NCI-H187 (cell line): Measurements from ENCODE around the gene PDGFA.

Experiments used
- DNase-seq, 2 experiments: peaks; one replicate each; lab custom pipeline; 2025; lab: John Stamatoyannopoulos, UW

PDGFA gene

DNA sequence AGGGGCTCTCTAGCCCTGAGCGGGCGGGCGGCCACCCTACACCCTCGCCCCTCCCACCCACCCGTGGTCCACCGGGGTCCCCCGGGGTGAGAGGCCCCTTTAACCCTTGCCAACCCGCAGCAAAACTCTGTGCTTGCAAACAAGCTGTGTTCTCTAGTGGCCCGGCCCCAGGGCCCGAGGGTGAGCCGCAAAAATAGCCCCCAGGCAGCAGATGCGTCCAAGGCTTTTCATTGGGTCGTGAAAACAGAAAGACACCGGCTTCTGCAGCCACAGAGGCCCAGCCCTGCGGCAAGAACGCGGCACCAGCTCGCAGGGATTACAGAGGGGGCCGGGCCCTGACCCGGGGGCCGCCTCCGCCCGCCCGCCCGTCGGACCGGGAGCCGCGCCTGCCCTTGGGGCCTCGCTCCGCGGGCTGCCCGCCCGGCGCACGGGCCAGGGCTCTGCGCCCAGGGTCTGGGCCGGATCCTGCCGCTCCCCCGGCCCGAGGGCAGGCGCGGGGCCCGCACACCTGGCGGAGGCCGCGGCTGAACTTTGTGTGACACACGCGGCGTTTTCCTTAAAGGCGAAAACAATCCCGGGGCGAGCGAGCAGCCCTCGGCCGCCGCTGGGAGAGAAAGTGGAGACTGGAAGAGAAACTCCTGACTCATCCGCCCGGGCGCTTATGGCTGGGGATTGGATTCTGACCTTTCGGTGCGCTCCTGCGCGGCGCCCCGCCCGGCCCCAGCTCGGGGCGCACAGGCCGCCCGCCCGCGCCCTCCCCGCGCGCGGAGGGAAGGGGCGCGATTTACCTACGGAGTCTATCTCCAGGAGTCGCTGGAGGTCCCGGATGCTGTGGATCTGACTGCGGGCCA, 2.8 kb downstream of the PDGFA start:
- DNase-seq, result no peak

GRCh38 chr7:516216-516605, 3.4 kb downstream of the PDGFA start:
- no peak for DNase-seq

- no peak for DNase-seq
These were observed 4.0 kb downstream of the PDGFA start for GRCh38 chr7:515628-516027.

GRCh38 chr7:514651-515598, 4.7 kb downstream of the PDGFA start:
- DNase-seq, result no peak

- no peak for DNase-seq
These were observed 5.4 kb downstream of the PDGFA start for GRCh38 chr7:514242-514641.

DNA sequence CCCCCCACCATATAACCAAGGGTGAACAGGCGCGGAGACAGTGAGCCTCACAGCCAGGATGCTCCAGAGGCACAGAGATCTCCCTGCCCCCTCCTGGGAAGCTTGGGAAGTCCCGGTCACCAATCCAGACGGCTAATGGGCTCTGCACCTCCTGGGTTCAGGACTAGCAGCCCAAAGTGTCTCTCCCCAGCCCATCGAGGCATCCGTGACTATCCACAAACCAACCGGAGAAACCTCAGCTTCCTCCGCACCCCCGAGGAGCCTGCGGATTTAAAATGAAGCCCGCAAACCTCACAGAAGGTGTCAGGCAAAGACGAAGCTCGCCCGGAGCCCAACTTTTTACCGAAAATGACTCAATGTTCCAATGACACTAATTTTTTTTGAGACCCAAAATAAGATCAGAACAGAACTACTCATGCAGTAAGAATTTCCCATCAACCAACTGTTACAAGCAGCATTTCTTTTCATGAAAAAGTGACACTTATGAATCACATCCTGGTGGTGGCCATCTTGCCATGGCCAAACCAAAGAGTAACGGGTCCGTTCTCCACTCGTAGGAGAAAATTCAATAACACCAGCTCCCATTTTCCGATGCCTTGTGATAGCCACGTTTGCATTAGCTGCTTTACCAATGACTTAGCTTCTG, 6.0 kb downstream of the PDGFA start:
- DNase-seq, result no peak

DNA sequence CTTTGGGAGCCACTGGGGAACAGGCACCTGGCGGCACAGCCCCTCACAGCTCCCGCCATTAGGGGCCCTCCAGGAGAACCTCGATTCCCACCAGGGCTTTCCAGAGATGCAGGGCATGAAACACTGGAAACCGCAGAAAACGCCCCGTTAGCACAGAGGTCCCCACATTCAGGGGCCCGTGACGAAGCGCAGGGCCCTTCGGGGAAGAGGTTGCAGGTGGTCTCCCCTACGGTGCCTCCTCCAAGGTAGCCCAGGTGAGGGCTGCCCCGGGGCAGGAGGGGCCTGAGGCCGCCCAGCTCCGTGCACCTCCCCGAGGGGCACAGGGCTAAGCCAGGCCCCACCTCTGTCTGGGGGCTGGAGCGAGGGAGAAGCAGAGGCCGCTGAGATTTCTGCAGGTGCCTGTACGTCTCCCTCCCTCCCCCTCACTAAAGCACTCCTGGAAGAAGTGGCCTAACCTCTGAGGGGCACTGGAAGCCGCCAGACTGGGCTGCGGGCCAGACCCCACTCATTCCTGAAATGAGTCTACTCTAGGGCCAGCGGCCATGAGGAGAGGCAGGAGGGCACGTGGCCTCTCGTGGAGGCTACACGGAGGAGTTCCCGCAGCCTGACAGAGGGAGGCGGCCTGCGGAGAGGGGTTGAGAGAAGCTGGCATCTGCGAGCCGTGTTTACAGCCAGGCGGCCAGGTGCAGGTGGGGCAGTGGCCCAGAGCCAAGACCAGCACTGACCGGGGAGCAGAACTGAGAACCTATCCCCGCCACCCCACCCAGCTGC, 6.9 kb downstream of the PDGFA start:
- no peak for DNase-seq

- DNase-seq, result no peak
These were observed 7.5 kb downstream of the PDGFA start for GRCh38 chr7:512146-512510.

DNA sequence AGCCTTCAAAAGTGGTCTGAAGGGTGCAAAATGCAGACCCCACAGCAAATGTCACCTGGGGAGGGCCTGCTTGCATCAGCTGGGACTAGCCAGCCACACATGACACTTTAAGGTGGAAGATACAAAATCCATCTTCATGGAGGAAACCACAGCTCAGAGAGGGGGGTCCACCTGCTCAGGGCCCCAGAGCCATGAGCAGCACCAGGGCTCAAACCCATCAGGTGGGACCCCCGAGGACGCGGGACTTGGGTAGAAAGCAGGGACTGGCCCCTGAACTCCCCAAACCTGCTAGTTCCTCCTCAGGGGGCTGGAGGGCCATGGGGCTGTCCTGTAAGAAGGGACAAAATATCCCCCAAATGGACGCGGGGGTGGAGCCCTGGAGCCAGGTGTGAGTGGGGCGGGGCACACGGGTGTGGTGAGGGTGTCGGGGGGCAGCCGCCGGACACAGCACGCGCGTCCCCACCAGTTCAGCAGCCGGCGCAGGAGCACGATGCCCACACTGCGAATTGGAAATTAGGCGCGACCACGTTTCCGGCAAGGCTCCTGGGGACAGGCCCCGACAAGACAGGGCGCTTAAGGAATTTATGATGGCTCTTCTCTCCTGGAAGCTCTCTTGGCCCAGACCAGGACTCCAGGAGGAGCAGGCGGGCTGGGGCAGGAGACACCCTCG, 8.0 kb downstream of the PDGFA start:
- DNase-seq, result no peak

GRCh38 chr7:510782-511281, 8.8 kb downstream of the PDGFA start:
- no peak for DNase-seq

- DNase-seq, result no peak
These were observed 9.5 kb downstream of the PDGFA start for GRCh38 chr7:510131-510481.

- no peak for DNase-seq
These were observed 10.1 kb downstream of the PDGFA start for GRCh38 chr7:509426-510130.

- DNase-seq, result no peak
These were observed 11.0 kb downstream of the PDGFA start for GRCh38 chr7:508461-509170.

GRCh38 chr7:507623-508300, 11.9 kb downstream of the PDGFA start:
- no peak for DNase-seq

DNA sequence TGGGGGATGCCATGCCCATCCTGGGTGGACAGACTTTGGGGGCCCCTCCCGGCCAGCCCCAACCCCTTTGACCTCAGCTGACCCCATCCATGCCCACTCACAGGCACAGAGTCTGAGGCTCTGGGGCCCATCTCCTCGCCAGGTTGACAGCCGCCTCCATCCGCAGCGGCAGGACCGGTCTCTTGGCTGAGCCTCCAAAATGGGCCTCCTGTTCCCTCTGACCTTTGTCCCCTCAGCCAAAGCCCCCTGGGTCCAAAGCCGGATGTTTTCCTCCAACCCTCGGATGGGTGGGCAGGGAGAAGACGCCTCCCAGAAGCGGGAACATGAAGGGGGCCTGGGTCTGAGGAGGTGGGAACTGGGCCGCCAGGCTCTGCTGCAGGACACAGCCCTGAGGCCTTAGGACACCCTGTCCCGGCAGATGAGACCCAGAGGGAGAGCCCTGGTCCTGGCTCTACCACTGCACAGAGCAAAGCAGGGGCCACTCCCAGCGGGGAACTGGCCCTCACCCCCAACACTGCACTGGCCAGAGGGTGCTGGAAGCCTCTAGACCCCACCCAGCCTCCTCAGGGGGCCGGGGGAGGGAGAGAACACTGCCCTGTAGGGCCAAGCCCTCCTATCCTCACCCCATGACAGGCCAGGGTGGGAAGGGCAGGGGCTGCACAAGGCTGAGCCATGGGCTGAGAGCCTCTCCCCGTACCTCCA, 12.6 kb downstream of the PDGFA start:
- no peak for DNase-seq

DNA sequence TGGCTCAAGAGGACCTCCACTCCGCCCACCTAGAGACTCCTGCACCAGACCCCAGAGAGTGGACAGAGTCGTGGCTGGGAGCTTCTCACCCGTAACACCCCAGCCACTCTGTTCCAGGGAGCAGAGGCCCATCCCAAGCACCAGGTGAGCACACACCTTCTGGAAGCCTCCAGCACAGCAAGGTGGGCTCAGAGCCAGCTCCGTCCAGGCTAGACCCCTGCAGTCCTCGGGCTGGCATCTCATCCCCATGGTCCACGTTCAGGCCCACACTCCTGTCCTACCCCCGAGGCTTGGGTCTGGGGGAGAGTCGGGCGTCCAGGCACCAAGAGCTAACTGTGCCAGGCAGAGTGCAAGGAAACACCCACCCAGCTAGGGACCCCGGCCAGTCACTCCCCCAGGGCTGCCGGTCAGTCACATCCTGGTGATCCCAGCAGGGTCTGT, 13.2 kb downstream of the PDGFA start:
- DNase-seq, result no peak

DNA sequence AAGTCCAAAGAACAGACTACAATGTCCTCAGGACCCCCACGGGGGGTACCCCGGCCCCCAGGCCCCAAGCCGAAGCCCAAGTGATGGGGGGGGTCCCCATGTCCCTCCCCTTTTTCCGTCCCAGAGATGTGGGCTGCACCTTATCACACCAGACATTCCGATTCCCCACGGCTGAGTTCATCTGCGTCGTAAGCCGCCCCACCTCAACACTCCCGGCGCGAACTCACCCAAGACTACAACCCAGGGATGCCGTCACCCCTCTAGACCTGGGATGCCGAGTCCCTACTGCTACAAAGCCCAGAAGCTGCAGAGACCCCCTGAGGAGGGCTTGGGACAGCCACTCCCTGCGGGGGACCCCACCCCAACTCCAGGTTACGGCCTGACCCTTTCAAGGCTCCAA, 14.5 kb downstream of the PDGFA start:
- DNase-seq, result no peak
